ENCODE data around the gene ST3GAL5. TPM values are rescaled to one million over a fixed set of nuclear protein-coding genes. Genes with fewer than 3 reads are reported as not detected.

The ST3GAL5 gene
- total RNA-seq, 1 donor from 2014 or later = 16.0 TPM

- H3K36me3 Mint-ChIP-seq (ENCODE audit: low read depth) = no peaks in the 10 kb centered on the region
- peaks cover 12% of the 10 kb centered on the region for H3K4me1 Mint-ChIP-seq
- peak overlapping the region; percentile 13 for H3K27ac Mint-ChIP-seq (ENCODE audit: unreplicated experiment)
- no peak for DNase-seq (ENCODE audit: low read depth, low spot score)
- no peaks in the 10 kb centered on the region for H3K27me3 Mint-ChIP-seq (ENCODE audit: low read depth)
- TF ChIP-seq CTCF (conservative IDR thresholded peaks at IDR 0.05) = no peak
- peaks cover 4% of the 10 kb centered on the region for H3K9me3 Mint-ChIP-seq
- no peak overlapping the region for H3K4me3 Mint-ChIP-seq
Measured at GRCh38 chr2:85926931-85927661, 38.3 kb upstream of the ST3GAL5 start.

- no peak for TF ChIP-seq CTCF (conservative IDR thresholded peaks at IDR 0.05)
- H3K36me3 Mint-ChIP-seq (ENCODE audit: low read depth) = no peaks in the 10 kb centered on the region
- H3K9me3 Mint-ChIP-seq = peaks cover 4% of the 10 kb centered on the region
- DNase-seq (ENCODE audit: low read depth, low spot score) = no peak
- no peaks in the 10 kb centered on the region for H3K27me3 Mint-ChIP-seq (ENCODE audit: low read depth)
- H3K27ac Mint-ChIP-seq (ENCODE audit: unreplicated experiment) = no peak overlapping the region
- H3K4me3 Mint-ChIP-seq = no peak overlapping the region
- H3K4me1 Mint-ChIP-seq = peaks cover 18% of the 10 kb centered on the region
Measured at GRCh38 chr2:85926526-85926925, 37.7 kb upstream of the ST3GAL5 start.

GRCh38 chr2:85925216-85925671, 36.5 kb upstream of the ST3GAL5 start:
- Mint-ChIP-seq H3K36me3 (ENCODE audit: low read depth) (no peaks in the 10 kb centered on the region), H3K27ac (ENCODE audit: unreplicated experiment) (no peak overlapping the region), H3K9me3 (peaks cover 4% of the 10 kb centered on the region), H3K4me1 (peaks cover 26% of the 10 kb centered on the region), H3K27me3 (ENCODE audit: low read depth) (no peaks in the 10 kb centered on the region), H3K4me3 (no peak overlapping the region)
- no peak for TF ChIP-seq CTCF (conservative IDR thresholded peaks at IDR 0.05)
- no peak for DNase-seq (ENCODE audit: low read depth, low spot score)

- H3K27ac Mint-ChIP-seq (ENCODE audit: unreplicated experiment) = no peak overlapping the region
Measured at GRCh38 chr2:85924522-85924921, 35.7 kb upstream of the ST3GAL5 start.

GRCh38 chr2:85922199-85922598, 33.4 kb upstream of the ST3GAL5 start:
- Mint-ChIP-seq H3K4me3 (no peak overlapping the region), H3K9me3 (no peaks in the 10 kb centered on the region), H3K27ac (ENCODE audit: unreplicated experiment) (no peak overlapping the region), H3K27me3 (ENCODE audit: low read depth) (no peaks in the 10 kb centered on the region), H3K36me3 (ENCODE audit: low read depth) (no peaks in the 10 kb centered on the region), H3K4me1 (peaks cover 26% of the 10 kb centered on the region)
- no peak for TF ChIP-seq CTCF (conservative IDR thresholded peaks at IDR 0.05)
- no peak for DNase-seq (ENCODE audit: low read depth, low spot score)

More at GRCh38 chr2:85924522-85924921, 35.7 kb upstream of the ST3GAL5 start:
- Mint-ChIP-seq H3K4me3 (no peak overlapping the region), H3K27me3 (ENCODE audit: low read depth) (no peaks in the 10 kb centered on the region), H3K9me3 (peaks cover 4% of the 10 kb centered on the region), H3K4me1 (peaks cover 26% of the 10 kb centered on the region), H3K36me3 (ENCODE audit: low read depth) (no peaks in the 10 kb centered on the region)
- DNase-seq (ENCODE audit: low read depth, low spot score) = no peak
- TF ChIP-seq CTCF (conservative IDR thresholded peaks at IDR 0.05) = no peak

Measured in neural crest cell (in vitro differentiated cells).